ENCODE results near the gene PRDM11.
"Not testable (repeated sequence)": the region's sequence is repeated elsewhere in the genome, so short reads cannot be mapped to it uniquely, and the experiment has no call there.

PRDM11 gene

GRCh38 chr11:45146072-45147016, at the start of gene PRDM11:
Gene PRDM11, plus strand, starts transcription at chr11:45146639. Its CDS starts 35,128 bp downstream, at chr11:45181767.
- DNase-seq (ENCODE audit: low read depth), result no peak

- DNase-seq (ENCODE audit: low read depth), result no peak
These were observed 48.5 kb upstream of the PRDM11 start for GRCh38 chr11:45097721-45098493.

- no peak for DNase-seq (ENCODE audit: low read depth)
These were observed 47.5 kb upstream of the PRDM11 start for GRCh38 chr11:45098929-45099328.

- no peak for DNase-seq (ENCODE audit: low read depth)
These were observed 46.1 kb upstream of the PRDM11 start for GRCh38 chr11:45100339-45100738.

- DNase-seq (ENCODE audit: low read depth), result no peak
These were observed 44.1 kb upstream of the PRDM11 start for GRCh38 chr11:45102361-45102809.

GRCh38 chr11:45102810-45103621, 43.4 kb upstream of the PRDM11 start:
- peak; percentile 58 for DNase-seq (ENCODE audit: low read depth)

GRCh38 chr11:45104006-45104789, 42.2 kb upstream of the PRDM11 start:
- no peak for DNase-seq (ENCODE audit: low read depth)

GRCh38 chr11:45104790-45105084, 41.7 kb upstream of the PRDM11 start:
- DNase-seq (ENCODE audit: low read depth), result no peak

- DNase-seq (ENCODE audit: low read depth), result peak; percentile 47
These were observed 41.0 kb upstream of the PRDM11 start for GRCh38 chr11:45105233-45105983.

- DNase-seq (ENCODE audit: low read depth), result no peak
These were observed 40.5 kb upstream of the PRDM11 start for GRCh38 chr11:45105984-45106375.

GRCh38 chr11:45106440-45106839, 40.0 kb upstream of the PRDM11 start:
- DNase-seq (ENCODE audit: low read depth), result no peak

- DNase-seq (ENCODE audit: low read depth), result no peak
These were observed 39.4 kb upstream of the PRDM11 start for GRCh38 chr11:45107029-45107428.

GRCh38 chr11:45108070-45109064, 38.1 kb upstream of the PRDM11 start:
- no peak for DNase-seq (ENCODE audit: low read depth)

GRCh38 chr11:45109400-45109799, 37.0 kb upstream of the PRDM11 start:
- no peak for DNase-seq (ENCODE audit: low read depth)

GRCh38 chr11:45110562-45110961, 35.9 kb upstream of the PRDM11 start:
- DNase-seq (ENCODE audit: low read depth), result no peak

GRCh38 chr11:45113807-45114206, 32.6 kb upstream of the PRDM11 start:
- no peak for DNase-seq (ENCODE audit: low read depth)

GRCh38 chr11:45127836-45128235, 18.6 kb upstream of the PRDM11 start:
- not testable (repeated sequence) for DNase-seq (ENCODE audit: low read depth)

- no peak for DNase-seq (ENCODE audit: low read depth)
These were observed 12.6 kb upstream of the PRDM11 start for GRCh38 chr11:45133878-45134277.

- no peak for DNase-seq (ENCODE audit: low read depth)
These were observed 5.3 kb upstream of the PRDM11 start for GRCh38 chr11:45141171-45141570.

All from activated T-helper 9 cell treated with anti-CD3 and anti-CD28 coated beads, Interleukin-2, amount 50 U/mL, for 16 hours (primary cell).